ENCODE data around the gene RNPS1.

Gene RNPS1

GRCh38 chr16:2267913-2268666 lies at the start of gene RNPS1:
Gene RNPS1, minus strand, starts transcription at chr16:2268126. Its CDS starts 3,483 bp downstream, at chr16:2264643.
- Histone ChIP-seq H3K27ac (peak within 1 kb of the TSS; percentile 97), H3K36me3 (peaks cover 50% of the 10 kb centered on the region), H3K27me3 (ENCODE audit: insufficient read depth, low read depth, severe bottlenecking) (no peaks in the 10 kb centered on the region), H3K9me3 (ENCODE audit: severe bottlenecking) (no peaks in the 10 kb centered on the region), H3K4me3 (ENCODE audit: low read depth, low read length) (peak within 1 kb of the TSS; percentile 87)
- peak; percentile 95 for DNase-seq
- TF ChIP-seq CTCF (IDR thresholded peaks at IDR 0.05; ENCODE audit: low read depth, low read length) = no peak

GRCh38 chr16:2317231-2318020 lies 49.5 kb upstream of the RNPS1 start:
- DNase-seq = no peak
- H3K27me3 ChIP-seq (ENCODE audit: insufficient read depth, low read depth, severe bottlenecking) = no peaks in the 10 kb centered on the region
- no peak for TF ChIP-seq CTCF (IDR thresholded peaks at IDR 0.05; ENCODE audit: low read depth, low read length)
- H3K27ac ChIP-seq = no peak overlapping the region
- H3K36me3 ChIP-seq = peaks cover 21% of the 10 kb centered on the region
- H3K4me3 ChIP-seq (ENCODE audit: low read depth, low read length) = no peak overlapping the region
- H3K9me3 ChIP-seq (ENCODE audit: severe bottlenecking) = no peaks in the 10 kb centered on the region

GRCh38 chr16:2308089-2308962 lies 40.4 kb upstream of the RNPS1 start:
- TF ChIP-seq CTCF (IDR thresholded peaks at IDR 0.05; ENCODE audit: low read depth, low read length) = no peak
- DNase-seq = no peak
- Histone ChIP-seq H3K27ac (no peak overlapping the region), H3K4me3 (ENCODE audit: low read depth, low read length) (no peak overlapping the region), H3K9me3 (ENCODE audit: severe bottlenecking) (no peaks in the 10 kb centered on the region), H3K27me3 (ENCODE audit: insufficient read depth, low read depth, severe bottlenecking) (no peaks in the 10 kb centered on the region), H3K36me3 (peaks cover 11% of the 10 kb centered on the region)

GRCh38 chr16:2299915-2300192 lies 31.9 kb upstream of the RNPS1 start:
- peaks cover 31% of the 10 kb centered on the region for H3K36me3 ChIP-seq
- DNase-seq = no peak
- no peak overlapping the region for H3K27ac ChIP-seq
- no peaks in the 10 kb centered on the region for H3K27me3 ChIP-seq (ENCODE audit: insufficient read depth, low read depth, severe bottlenecking)
- H3K9me3 ChIP-seq (ENCODE audit: severe bottlenecking) = peaks cover 3% of the 10 kb centered on the region
- no peak overlapping the region for H3K4me3 ChIP-seq (ENCODE audit: low read depth, low read length)
- TF ChIP-seq CTCF (IDR thresholded peaks at IDR 0.05; ENCODE audit: low read depth, low read length) = no peak

- DNase-seq = no peak
- H3K4me3 ChIP-seq (ENCODE audit: low read depth, low read length) = no peak overlapping the region
- TF ChIP-seq CTCF (IDR thresholded peaks at IDR 0.05; ENCODE audit: low read depth, low read length) = no peak
- H3K36me3 ChIP-seq = peaks cover 36% of the 10 kb centered on the region
- peaks cover 3% of the 10 kb centered on the region for H3K9me3 ChIP-seq (ENCODE audit: severe bottlenecking)
- H3K27ac ChIP-seq = no peak overlapping the region
- no peaks in the 10 kb centered on the region for H3K27me3 ChIP-seq (ENCODE audit: insufficient read depth, low read depth, severe bottlenecking)
Measured at GRCh38 chr16:2299121-2299914, 31.4 kb upstream of the RNPS1 start.
